NK-92 (cell line): ENCODE results near the gene DUSP18.
"Not testable (repeated sequence)": the region's sequence is repeated elsewhere in the genome, so short reads cannot be mapped to it uniquely, and the experiment has no call there.

Experiments used
- DNase-seq: peaks from one replicate; lab custom pipeline; 2025; ENCODE audit not compliant: unreplicated experiment; lab: John Stamatoyannopoulos, UW

The DUSP18 gene

DNA sequence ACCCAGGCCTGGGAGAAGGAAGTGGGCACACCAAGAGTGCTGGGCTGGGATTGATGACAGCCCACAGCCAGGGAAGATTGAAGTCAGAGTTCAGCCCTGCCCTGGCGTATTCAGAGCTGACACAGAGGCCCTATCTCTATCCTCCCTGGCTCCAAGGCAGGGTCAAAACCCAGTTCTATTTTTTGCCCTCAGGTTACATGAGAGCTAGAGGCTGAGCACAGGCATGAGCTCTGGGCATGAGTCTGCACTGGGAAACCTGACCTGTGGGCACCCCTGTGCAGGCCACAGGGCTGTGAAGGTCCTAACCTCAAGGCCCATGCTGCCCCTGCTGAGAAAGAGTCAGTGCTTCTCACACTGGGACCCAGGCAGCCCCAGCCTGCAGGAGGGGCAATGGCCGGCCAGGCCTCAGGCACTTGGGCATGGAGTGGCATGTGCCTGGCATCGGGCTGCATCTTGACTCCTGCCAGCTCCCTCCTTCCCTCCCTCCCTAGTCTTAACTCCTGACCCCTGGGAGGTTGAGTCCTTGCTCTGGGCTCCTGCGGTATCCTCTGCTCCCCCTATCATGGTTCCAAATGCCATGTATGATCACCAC lies 26.7 kb downstream of the DUSP18 start:
- no peak for DNase-seq

DNA sequence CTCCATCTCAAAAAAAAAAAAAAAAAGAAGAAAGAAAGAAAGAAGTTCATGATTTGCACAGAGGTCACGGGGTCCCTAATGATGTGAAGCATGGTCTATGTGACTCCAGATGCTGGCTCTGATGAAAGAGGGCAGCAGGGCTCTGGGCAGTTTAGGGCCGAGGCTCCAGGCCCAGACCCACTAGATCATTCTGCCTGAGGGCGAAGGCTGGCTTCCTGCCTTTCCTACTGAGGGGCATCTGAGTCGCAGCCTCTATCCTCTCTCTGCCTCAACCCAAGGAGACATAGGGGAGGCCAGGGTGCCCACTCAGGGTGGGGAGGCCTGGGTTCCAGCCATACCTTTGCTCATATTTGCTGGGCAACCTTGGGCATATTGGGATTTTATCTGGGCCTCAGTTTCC lies 27.3 kb downstream of the DUSP18 start:
- DNase-seq: no peak

DNA sequence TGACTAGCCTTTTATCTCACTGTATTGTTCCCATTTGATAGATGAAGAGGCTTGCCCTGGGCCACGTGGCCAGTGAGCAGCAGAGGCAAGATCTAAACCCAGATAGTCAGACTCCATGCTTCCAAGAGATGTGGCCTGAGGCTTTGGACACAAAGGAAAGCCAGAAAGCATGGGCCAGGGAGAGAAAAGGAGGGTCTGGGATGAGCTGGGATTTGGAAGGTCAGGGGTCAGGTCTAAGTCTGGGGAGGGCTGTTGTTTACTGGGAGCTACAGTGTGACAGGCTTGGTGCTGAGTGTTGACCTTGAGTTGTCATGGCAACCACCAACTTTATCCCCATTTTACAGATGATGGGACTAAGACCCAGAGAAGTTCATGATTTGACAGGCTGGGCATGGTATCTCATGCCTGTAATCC lies 30.0 kb downstream of the DUSP18 start:
- DNase-seq: no peak

DNA sequence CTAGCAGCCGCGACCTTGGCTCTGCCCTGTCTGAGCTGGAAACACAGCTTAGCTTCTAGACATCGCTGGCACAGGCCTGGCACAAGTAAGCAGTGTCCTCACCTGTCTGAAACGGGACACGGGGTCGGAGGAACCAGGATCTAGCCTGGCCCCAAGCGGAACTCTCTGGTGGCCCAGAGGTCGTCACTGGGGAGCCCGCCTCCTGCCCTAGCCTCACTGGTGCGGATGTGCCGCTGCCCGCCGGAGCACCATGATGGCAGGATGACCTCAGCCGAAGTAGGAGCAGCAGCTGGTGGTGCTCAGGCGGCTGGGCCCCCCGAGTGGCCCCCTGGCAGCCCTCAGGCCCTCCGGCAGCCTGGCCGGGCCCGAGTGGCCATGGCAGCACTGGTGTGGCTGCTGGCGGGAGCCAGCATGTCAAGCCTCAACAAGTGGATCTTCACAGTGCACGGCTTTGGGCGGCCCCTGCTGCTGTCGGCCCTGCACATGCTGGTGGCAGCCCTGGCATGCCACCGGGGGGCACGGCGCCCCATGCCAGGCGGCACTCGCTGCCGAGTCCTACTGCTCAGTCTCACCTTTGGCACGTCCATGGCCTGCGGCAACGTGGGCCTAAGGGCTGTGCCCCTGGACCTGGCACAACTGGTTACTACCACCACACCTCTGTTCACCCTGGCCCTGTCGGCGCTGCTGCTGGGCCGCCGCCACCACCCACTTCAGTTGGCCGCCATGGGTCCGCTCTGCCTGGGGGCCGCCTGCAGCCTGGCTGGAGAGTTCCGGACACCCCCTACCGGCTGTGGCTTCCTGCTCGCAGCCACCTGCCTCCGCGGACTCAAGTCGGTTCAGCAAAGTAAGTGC lies 31.2 kb downstream of the DUSP18 start:
- no peak for DNase-seq

DNA sequence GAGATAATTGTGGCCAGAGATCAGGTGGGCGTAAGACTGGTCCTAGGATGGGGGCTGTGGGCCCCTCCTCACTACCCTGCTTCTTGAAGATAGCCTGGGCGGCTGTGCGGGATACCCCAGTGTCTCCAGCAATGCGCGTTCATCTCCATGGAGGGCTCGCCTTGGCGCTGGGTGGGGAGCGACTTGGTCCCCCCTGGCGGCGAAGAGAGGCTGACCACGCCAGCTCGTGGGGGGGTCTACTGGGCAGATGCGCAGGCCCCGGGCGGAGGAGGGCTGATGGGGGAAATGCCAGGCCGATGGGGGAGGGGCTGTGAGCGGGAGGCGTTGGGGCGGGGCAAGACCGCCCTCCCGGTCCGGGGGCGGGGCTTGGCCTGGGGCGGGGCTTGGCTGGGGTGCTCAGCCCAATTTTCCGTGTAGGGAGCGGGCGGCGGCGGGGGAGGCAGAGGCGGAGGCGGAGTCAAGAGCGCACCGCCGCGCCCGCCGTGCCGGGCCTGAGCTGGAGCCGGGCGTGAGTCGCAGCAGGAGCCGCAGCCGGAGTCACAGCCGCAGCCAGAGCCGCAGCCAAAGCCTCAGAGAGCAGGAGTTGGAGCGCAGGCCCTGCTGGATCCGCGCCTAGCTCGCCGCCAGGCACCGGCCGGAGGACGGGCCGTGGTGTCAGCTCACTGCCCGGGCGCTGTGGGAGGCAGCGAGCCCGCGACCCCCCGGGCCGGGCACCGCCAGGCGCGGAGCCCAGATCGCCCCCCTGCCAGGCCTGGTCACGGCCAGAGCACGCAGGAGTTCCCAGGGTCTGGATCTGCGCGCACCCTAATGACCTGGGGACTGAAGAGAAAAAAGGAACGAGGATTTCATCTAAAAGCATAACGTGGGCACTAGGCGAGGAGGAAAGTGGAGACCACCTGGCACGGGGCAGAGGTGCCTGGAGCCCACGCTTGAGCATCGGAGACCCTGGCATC lies 32.1 kb downstream of the DUSP18 start, which contains the start of gene SLC35E4:
Gene SLC35E4, plus strand, starts transcription at position 509 of the 953 bp plus-strand sequence. CDS start 670 bp downstream, outside the sequence.
- peak; percentile 64 for DNase-seq

DNA sequence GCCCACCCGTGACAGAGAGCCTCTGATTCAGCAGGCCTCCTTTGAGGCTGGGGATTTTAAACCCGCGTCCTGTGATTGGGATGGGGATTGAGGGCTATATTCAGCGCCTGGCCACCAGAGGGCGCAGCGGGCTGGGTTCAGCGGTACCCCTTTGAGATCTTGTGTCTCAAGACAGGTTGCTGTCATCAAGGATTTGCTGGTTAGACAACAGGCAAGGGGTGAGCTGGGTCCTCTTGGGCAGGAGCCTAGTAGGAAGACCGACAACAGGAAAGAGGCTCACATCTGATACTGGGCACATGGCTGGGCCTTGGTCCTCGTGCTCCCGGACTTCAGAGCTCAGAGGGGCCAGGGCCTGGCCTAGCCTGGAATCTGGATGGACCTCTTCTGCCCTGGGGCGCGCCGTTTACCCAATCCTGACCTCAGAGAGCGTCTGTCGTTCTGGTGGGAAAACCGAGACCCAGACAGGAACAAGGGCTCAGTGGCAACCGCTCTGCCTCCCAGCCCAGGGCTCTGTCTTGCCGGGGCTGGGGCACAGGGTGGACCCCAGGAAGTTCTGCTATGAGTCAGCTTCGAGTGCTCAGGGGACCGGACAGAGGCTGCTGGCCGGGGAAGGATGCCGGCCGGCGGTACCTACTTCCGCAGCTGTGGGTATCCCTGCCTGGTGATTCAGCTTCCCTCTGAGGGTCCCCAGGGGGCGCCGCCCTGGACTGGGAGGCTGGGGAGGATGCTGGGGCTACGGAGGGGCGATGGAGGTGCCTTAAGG lies 33.0 kb downstream of the DUSP18 start:
- DNase-seq: peak; percentile 24

DNA sequence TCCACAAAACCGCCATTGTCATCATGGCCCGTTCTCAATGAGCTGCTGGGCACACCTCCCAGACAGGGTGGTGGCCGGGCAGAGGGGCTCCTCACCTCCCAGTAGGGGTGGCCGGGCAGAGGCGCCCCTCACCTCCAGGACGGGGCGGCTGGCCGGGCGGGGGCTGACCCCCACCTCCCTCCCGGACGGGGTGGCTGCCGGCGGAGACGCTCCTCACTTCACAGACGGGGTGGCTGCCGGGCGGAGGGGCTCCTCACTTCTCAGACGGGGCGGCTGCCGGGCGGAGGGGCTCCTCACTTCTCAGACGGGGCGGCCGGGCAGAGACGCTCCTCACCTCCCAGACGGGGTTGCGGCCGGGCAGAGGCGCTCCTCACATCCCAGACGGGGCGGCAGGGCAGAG lies 36.2 kb downstream of the DUSP18 start:
- DNase-seq: not testable (repeated sequence)

DNA sequence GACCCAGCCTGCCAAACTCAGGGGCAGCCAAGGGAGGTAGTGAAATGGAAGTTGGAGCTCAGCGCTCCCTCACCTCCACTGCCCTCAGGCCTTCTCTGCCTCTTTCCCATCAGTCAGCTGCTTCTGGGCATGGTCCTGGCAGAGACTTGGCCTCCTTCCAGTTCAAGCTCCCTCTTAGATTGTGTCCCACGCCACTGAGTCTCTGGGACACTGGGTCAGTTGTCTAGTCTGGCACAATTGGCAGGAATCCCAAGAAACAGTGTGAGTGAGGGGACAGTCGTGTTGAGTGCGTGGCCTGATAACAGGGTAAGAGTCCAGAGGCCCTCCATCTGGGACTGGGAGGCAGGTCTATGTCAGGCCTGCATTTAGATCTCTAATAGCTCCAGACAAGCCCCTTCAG lies 39.2 kb downstream of the DUSP18 start:
- DNase-seq: no peak

DNA sequence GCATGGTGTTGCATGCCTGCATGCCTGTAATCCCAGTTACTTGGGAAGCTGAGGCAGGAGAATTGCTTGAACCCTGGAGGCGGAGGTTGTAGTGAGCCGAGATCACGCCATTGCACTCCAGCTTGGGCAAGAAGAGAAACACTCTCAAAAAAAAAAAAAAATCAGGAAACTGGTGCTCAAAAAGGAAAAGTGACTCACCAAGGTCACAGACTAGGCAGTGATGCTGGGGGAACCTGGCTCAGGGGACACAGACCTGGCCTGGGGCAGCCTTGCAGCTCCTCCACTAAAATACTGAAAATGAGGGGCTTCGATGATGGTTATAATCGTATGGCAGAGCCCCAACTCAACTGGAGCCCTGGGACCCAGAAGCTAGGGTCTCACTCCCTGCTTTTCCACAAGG lies 40.2 kb downstream of the DUSP18 start:
- no peak for DNase-seq

DNA sequence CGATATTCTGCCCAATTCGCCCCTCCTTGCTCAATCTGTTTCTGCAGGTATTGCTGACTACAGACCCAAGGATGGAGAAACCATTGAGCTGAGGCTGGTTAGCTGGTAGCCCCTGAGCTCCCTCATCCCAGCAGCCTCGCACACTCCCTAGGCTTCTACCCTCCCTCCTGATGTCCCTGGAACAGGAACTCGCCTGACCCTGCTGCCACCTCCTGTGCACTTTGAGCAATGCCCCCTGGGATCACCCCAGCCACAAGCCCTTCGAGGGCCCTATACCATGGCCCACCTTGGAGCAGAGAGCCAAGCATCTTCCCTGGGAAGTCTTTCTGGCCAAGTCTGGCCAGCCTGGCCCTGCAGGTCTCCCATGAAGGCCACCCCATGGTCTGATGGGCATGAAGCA lies 41.3 kb downstream of the DUSP18 start:
- no peak for DNase-seq

DNA sequence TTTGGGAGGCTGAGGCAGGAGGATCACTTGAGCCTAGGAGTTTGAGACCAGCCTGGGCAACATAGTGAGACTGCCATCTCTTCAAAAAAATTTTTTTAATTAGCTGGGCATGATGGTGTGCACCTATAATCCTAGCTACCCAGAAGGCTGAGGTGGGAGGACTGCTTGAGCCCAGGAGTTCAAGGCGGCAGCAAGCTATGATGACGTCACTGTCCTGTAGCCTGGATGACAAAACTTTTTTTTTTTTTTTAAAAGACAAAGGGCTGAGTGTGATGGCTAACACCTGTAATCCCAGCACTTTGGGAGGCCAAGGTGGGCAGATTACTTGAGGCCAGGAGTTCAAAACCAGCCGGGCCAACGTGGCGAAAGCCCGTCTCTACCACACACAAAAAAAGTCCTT lies 47.8 kb downstream of the DUSP18 start:
- not testable (repeated sequence) for DNase-seq

DNA sequence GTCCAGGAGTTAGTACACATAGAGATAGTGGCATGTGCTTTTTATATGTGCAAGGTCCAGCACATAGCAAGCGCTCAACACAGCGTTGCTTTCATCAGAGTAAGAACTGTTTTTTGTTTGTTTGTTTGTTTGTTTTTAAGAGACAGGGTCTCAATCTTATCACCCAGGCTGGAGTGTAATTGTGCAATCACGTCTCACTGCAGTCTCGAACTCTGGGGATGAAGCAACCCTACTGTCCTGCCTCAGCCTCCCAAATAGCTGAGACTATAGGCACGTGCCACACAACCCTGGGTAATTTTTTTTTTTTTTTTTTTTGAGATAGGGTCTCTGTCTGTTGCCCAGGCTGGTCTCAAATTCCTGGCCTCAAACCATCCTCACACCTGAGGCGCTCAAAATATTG lies 49.9 kb downstream of the DUSP18 start:
- DNase-seq: no peak

DNA sequence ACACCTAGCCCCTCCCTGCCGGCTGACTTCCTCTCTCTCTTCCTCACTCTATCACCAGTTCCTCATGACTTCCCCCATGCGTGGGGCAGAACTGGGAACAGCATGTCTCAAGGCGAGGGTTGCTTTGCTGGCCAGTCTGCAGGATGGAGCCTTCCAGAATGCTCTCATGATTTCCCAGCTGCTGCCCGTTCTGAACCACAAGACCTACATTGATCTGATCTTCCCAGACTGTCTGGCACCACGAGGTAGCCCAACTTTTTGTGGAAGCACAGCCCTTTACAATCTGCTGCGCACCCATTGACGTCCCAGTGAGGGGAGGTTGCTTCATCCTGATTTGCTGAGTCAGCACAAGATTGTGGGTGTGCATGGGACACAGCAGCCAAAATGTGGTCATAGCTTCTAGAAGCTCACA lies 52.1 kb downstream of the DUSP18 start:
- DNase-seq: no peak

DNA sequence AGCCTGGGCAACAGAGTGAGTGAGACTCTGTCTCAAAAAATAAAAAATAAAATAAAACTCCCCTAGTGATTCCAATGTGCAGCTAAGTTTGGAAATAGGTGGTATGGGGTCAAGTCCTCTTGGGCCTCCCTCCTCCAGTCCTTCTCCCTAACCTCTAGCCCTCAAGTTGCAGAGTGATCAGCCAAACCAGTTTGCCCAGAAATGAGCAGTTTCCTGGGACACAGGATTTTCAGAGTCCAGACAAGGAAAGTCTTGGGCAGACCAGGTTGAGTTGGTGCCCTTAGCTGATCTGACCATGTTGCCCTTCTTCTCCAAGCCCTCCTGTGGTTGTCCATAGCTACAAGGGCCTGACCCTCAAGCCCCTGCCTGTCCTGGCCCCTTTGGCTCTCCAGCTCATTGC lies 52.8 kb downstream of the DUSP18 start:
- DNase-seq: no peak

DNA sequence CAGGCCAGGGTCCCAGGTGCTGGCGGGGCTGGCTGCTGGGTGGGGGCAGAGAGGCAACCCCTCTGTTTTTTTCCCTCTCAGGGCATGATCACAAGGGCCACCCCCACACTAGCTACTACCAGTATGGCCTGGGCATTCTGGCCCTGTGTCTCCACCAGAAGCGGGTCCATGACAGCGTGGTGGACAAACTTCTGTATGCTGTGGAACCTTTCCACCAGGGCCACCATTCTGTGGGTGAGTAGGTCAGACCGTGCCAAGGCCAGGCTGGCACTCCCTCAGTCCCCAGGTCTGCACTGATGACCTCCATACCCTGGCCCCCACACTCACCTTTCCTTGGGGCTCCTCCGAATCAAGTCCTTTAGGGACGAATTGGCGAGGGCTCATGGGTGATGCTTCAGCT lies 53.4 kb downstream of the DUSP18 start:
- no peak for DNase-seq

DNA sequence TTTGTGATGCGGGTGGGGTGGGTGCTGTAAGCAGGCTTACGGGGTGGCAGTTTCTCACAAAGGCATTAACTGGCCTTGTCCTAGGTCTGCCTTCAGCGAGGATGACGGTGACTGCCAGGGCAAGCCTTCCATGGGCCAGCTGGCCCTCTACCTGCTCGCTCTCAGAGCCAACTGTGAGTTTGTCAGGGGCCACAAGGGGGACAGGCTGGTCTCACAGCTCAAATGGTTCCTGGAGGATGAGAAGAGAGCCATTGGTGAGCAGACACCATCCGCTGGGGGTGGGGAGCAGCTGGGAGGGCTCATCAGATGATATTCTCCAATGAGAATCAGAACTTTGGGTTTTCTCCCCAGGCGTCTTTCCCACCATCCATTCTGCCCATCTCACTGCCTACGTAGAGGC lies 54.9 kb downstream of the DUSP18 start:
- no peak for DNase-seq
